GM21619 (cell line): ENCODE data around the gene ADSS1.

Experiments used
- ATAC-seq: cut with Tn5 transposase; IDR thresholded peaks from one replicate; pipeline ENCODE4 v1.9.1; 2021; ENCODE audit not compliant: unreplicated experiment

The ADSS1 gene

DNA sequence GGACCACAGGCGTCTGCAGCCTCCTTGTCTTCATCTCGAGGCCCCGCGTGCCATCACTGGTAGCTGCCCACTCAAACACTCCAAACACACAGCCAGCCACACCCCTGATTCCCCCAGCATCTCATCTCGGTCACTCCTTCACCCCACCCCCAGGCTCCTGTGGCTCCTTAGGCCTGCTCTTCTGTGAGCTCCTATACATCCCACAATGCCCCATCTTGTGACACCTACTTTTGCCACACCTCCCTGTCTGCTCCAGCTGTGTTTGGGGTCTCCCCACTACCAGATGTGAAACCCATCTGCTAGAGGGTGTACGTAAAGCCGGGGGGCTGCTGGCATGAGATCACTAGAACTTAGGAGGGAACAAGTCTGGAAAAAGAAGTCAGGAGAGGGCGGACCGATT, 67.4 kb downstream of the ADSS1 start:
- ATAC-seq, result no peak

DNA sequence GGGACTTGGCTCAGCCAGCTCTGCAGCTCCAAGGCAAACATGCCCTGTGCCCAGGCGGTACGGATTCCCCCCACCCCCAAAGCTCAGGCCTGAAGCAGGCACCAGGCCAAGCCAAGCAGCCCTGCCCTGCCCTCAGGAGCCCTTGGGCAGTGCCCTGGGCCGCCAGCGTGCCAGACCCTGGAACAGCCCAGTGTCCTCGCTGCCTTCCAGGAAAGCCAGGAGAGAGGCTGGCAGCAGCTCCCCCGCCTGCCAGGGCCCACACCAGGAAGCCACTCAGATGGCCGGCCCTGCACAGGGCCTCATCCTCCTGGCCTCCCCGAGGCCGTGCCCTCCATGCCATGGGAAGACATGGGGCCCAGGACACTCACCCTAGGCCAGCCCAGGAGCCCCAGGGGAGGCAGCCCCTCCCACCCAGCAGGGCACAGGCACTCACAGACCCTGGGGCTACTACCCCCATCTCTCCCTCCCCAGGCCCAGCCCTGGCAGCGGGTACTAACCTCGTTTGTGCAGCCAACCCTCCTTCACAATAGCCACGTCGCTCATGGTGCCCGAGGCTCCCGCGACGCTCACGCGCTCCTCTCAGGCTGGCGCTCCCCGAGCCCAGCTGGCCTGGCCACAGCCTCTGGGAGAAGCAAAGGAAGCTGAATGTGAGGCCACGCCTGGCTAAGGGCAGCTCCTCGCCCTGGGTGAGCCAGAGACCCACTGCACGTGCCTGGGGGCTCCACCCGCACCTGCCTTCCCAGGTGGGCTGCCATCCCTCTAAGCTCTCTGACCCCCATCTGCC, 68.3 kb downstream of the ADSS1 start:
- ATAC-seq, result no peak

- ATAC-seq, result no peak
Measured at GRCh38 chr14:104792945-104793702, 69.1 kb downstream of the ADSS1 start.

DNA sequence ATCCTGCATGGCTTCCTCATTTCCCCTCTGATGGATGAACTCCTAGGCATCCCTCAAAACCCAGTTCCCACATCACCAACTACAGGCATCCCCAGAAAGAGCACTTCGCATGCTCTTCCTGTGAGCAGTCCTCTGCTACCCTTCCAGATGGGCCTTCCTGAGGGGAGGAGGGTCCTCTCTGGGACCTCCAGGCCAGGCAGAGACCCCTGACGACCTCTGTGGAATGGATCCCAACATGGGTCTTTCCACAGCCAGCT, 69.6 kb downstream of the ADSS1 start:
- ATAC-seq, result no peak

GRCh38 chr14:104794099-104794498, 70.1 kb downstream of the ADSS1 start:
- ATAC-seq, result no peak

DNA sequence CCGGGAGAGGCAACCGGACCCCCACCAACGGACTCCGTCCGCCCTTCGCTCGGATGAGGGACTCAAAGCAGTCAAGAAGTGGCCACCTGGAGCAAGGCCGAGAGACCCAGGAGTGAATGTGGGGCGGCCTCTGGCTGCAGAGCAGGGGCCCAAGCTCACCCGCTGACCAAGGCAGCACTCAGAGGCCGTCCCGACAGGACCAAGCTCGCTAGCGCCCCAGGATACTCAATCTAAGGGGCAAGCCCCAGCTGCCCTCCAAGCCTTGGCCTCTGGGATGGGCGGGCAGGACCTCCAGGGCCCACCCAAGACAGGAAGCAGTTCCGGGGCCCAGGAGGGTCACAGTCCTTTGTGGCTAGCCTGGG, 70.6 kb downstream of the ADSS1 start:
- peak; percentile 10 for ATAC-seq

DNA sequence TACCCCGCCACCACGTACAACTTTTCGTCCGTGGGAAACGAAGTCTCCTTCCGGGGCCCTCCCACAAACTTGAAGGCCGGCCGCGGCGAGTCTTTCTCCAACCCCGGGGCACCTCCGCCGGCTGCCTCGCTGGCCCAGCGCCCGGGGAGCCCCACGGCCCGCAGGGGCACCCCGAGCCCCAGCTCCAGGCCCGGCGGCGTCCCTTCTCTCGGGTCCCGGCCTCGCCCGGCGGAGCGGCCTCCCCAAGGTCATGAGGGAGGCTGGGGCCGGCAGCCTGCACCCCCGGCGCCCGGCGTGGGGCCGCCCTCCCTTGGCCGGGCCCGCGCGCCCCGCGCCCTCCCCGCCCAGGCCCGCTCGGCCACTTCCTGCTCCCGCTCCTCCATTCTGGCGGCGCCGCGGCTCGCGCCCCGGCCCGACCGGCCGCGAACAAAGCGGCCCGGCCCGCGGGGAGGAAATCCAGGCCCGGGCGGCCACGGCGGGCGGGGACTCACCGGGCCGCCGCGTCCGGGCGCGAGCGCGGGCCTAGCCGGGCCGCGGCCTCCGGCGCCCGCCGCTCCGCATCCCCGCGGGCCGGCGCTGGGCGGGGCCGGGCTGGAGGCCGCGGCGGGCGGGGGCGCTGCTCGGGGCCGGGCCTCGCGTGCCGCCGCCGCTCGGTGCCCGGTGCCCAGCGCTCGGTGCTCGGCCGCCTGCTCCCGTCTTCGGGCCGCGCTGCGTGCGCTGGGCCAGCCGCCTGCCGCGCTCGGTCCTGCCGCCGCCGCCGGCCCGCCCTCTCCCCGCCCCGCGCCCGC, 71.2 kb downstream of the ADSS1 start, which contains the start of gene AKT1:
TSS of gene AKT1 (minus strand) at position 756 of the 788 bp plus-strand sequence. CDS start 3,105 bp downstream, outside the sequence.
- peak; percentile 26 for ATAC-seq

DNA sequence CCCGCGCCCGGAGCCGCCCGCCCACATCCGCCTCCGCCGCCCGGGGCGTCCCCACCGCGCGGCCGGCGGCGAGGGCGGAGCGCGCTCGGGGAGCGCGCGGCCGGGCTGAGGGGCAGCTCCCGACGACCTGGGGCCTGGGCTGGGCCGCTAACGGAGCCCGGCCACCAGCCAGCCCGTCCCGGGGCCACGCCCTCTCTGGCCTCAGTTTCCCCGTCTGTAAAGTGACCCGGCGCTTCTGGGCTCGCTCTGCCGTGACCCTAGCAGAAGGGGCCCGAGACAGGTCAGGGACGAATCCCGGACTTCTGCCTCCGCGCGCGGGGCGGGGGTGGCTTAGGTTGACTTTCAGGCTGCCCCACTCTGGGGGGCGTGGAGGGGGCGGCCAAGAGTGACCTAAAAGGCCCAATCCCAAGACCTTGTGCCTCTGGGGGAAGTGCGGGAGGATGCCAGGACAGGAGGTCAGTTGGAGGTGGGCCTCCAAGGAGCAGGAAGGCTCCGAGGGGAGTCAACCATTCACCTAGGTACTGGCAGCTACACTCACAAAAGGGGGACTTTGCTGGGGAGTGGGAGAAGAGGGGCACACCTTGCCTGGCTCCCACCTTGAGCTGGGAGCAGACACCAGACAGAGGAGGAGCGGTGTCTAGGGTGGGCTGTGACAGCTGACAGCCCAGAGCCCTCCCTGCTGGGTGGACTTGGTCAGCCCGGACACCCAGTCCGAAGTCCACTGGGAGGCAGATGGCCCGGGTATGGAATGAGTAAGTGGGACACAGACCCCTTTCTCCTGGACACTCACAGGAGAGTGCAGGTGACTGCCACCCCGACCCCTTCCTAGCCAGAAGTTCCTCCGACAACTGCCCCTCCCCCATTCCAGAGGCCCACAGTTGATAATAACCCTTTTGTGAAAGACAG, 72.0 kb downstream of the ADSS1 start:
- ATAC-seq, result peak; percentile 26

DNA sequence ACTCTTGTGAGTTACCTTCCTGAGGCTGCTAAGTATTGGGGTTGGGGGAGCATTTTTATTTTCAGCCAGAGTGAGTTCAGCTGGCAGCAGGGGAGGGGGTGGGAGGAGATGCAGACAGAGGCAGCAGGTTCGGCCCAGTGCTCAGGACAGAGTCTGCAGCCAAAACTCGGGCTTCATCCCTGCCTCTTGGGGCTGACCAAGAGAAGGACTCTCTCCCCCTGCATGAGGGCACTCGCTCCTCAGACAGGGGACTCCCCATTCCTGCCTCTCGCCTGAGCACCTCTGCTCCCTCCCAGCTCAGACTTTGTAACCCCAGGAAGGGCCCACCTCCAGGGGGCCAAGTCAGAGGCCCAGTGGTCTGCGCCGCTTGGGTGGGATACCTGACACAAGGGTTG, 72.7 kb downstream of the ADSS1 start:
- no peak for ATAC-seq
